Measurements from ENCODE around the gene USP24. TPM values are rescaled to one million over a fixed set of nuclear protein-coding genes. Genes with fewer than 3 reads are reported as not detected.

Gene USP24
- total RNA-seq, 1 experiment from 2014 or later, result 40.9 TPM

DNA sequence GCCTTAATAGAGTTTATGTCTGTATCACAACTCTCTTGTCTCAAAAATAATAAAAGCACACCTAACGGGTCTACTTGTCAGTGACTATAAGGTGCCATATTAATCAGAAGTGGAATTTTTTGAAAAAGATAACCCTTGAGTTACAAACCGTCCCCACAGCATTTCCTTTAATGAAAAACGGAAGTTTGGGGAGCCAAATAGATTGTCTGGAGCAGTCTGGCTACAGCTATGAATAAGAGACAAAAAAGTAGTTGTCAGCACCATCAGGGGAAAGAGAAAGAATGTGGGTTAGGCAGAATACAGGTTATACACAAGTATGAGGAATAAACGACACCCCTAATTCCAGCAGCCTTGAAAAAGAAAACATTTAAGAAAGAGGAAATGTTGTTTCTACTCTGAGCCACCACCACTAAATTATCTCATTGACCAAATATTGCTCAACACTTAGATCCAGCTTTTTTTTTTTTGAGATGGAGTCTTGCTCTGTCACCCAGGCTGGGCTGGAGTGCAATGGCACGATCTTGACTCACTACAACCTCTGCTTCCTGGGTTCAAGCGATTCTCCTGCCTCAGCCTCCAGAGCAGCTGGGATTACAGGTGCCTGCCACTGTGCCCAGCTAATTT is 29.4 kb upstream of the USP24 start:
- no peak for ATAC-seq
- H3K27ac Mint-ChIP-seq, result no peak overlapping the region
- H3K36me3 Mint-ChIP-seq, result no peaks in the 10 kb centered on the region
- ChIA-PET CTCF (no interaction called here), POLR2A (no interaction called here)
- H3K27me3 Mint-ChIP-seq (ENCODE audit: low read depth), result peaks cover 2% of the 10 kb centered on the region; the same call in 1 of the 2 replicates
- H3K4me1 Mint-ChIP-seq, result peaks cover 6% of the 10 kb centered on the region
- DNase-seq (ENCODE audit: low spot score), result no peak
- H3K9me3 Mint-ChIP-seq, result no peaks in the 10 kb centered on the region
- no peak overlapping the region for H3K4me3 Mint-ChIP-seq
- TF ChIP-seq MXD4 (CRISPR knock-in tag; IDR thresholded peaks at IDR 0.05; ENCODE audit: borderline replicate concordance), result no peak

DNA sequence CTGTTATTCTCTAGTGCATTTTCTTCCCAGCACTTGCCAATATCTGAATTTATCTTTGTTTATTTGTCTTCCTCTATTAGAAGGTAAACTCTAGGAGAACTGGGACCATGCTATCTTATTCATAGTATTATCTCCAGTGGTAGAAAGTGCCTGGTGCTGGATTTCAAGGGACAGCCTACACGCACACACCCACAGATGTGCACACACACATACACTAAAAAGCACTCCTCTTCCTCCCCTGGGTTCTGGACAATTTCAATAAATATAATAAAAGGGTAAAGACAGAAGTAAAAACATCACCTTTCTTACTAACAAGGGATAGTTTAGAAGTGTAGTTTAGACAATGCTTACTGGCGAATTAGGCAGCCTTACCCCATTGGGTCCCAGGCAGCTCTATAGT is 28.5 kb upstream of the USP24 start:
- ATAC-seq (no peak), DNase-seq (ENCODE audit: low spot score) (no peak)
- peaks cover 6% of the 10 kb centered on the region for H3K4me1 Mint-ChIP-seq
- CTCF ChIA-PET, result no interaction called here
- H3K27ac Mint-ChIP-seq, result no peak overlapping the region
- TF ChIP-seq ZBTB43 (CRISPR knock-in tag; IDR thresholded peaks at IDR 0.05), result no peak
- TF ChIP-seq PRRX2 (CRISPR knock-in tag; IDR thresholded peaks at IDR 0.05), result no peak
- no peak for TF ChIP-seq GRHL2 (CRISPR knock-in tag; IDR thresholded peaks at IDR 0.05; ENCODE audit: insufficient replicate concordance, severe bottlenecking)
- no peak for TF ChIP-seq CBFB (CRISPR knock-in tag; IDR thresholded peaks at IDR 0.05; ENCODE audit: low read depth)
- H3K4me3 Mint-ChIP-seq, result no peak overlapping the region
- H3K9me3 Mint-ChIP-seq, result no peaks in the 10 kb centered on the region
- H3K36me3 Mint-ChIP-seq, result no peaks in the 10 kb centered on the region
- POLR2A ChIA-PET, result no interaction called here
- H3K27me3 Mint-ChIP-seq (ENCODE audit: low read depth), result peaks cover 2% of the 10 kb centered on the region

DNA sequence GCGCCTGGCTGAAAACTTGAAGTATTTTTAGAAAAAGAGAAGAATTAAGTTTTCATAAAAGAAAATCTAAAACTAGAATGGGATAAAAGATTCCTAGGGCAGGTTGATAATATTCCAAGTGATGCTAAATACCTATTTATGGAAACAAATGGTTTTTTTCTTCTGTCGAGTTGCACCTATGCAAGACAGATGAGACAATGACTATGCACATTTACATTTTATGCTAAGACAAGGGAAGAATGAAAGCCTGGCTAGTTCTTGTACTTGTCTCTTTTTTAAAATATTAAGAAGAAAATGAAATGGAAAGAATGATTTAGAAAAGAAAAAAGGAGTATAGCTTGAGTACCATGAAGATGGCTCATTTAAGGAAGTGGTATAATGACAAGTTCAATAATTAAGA is 24.4 kb upstream of the USP24 start:
- no peak for ATAC-seq
- Mint-ChIP-seq H3K27me3 (ENCODE audit: low read depth) (no peaks in the 10 kb centered on the region; the same call in none of the 2 replicates), H3K4me3 (no peak overlapping the region), H3K27ac (no peak overlapping the region), H3K4me1 (peaks cover 2% of the 10 kb centered on the region; the same call in 1 of the 2 replicates), H3K36me3 (no peaks in the 10 kb centered on the region), H3K9me3 (no peaks in the 10 kb centered on the region)
- no peak for DNase-seq (ENCODE audit: low spot score)
- ChIA-PET POLR2A (no interaction called here), CTCF (no interaction called here)
- TF ChIP-seq HMGXB4 (CRISPR knock-in tag; IDR thresholded peaks at IDR 0.05) (no peak), ZNF317 (CRISPR knock-in tag; IDR thresholded peaks at IDR 0.05; ENCODE audit: borderline replicate concordance, low read depth) (no peak), TCF7 (CRISPR knock-in tag; IDR thresholded peaks at IDR 0.05; ENCODE audit: low read depth) (no peak), ELF4 (CRISPR knock-in tag; IDR thresholded peaks at IDR 0.05; ENCODE audit: low read depth) (no peak), MXD4 (CRISPR knock-in tag; IDR thresholded peaks at IDR 0.05; ENCODE audit: borderline replicate concordance) (no peak), RELA (CRISPR knock-in tag; IDR thresholded peaks at IDR 0.05; ENCODE audit: borderline replicate concordance) (no peak), EMX1 (CRISPR knock-in tag; IDR thresholded peaks at IDR 0.05) (no peak), SMAD3 (CRISPR knock-in tag; IDR thresholded peaks at IDR 0.05; ENCODE audit: borderline replicate concordance) (no peak), TEAD4 (CRISPR knock-in tag; IDR thresholded peaks at IDR 0.05) (no peak)
- TF ChIP-seq, protein P1, sequence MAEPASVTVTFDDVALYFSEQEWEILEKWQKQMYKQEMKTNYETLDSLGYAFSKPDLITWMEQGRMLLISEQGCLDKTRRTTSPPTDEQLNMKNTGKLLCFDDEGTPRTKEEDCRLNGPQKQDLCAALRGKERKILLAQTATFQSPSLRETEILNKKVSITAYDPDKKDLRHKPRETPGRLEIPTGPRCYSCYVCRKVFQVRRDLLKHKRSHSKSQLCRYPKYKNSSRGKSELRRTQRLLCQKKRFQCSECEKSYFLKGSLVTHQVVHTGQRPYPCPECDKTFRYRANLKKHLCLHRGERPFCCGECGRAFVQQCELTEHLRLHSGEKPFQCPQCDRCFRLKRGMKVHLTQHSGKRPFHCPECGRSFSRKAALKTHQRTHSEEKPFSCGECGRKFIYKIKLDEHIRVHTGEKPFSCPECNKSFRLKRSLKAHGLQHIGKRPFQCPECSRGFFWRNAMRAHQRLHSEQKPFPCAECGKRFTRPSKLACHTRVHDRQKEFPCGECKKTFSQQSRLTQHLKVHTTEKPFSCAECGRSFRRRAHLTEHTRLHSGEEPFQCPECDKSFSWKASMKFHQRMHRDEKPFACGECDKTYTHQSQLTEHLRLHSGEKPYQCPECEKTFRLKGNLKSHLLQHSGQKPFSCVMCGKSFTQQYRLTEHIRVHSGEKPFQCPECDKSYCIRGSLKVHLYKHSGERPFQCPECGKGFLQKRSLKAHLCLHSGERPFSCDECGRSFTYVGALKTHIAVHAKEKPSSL (CRISPR knock-in tag; conservative IDR thresholded peaks at IDR 0.05), result no peak
- TF ChIP-seq, protein P2, sequence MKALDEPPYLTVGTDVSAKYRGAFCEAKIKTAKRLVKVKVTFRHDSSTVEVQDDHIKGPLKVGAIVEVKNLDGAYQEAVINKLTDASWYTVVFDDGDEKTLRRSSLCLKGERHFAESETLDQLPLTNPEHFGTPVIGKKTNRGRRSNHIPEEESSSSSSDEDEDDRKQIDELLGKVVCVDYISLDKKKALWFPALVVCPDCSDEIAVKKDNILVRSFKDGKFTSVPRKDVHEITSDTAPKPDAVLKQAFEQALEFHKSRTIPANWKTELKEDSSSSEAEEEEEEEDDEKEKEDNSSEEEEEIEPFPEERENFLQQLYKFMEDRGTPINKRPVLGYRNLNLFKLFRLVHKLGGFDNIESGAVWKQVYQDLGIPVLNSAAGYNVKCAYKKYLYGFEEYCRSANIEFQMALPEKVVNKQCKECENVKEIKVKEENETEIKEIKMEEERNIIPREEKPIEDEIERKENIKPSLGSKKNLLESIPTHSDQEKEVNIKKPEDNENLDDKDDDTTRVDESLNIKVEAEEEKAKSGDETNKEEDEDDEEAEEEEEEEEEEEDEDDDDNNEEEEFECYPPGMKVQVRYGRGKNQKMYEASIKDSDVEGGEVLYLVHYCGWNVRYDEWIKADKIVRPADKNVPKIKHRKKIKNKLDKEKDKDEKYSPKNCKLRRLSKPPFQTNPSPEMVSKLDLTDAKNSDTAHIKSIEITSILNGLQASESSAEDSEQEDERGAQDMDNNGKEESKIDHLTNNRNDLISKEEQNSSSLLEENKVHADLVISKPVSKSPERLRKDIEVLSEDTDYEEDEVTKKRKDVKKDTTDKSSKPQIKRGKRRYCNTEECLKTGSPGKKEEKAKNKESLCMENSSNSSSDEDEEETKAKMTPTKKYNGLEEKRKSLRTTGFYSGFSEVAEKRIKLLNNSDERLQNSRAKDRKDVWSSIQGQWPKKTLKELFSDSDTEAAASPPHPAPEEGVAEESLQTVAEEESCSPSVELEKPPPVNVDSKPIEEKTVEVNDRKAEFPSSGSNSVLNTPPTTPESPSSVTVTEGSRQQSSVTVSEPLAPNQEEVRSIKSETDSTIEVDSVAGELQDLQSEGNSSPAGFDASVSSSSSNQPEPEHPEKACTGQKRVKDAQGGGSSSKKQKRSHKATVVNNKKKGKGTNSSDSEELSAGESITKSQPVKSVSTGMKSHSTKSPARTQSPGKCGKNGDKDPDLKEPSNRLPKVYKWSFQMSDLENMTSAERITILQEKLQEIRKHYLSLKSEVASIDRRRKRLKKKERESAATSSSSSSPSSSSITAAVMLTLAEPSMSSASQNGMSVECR (CRISPR knock-in tag; IDR thresholded peaks at IDR 0.05; ENCODE audit: borderline replicate concordance), result no peak
